Activated CD4-positive, alpha-beta memory T cell treated with anti-CD3 and anti-CD28 coated beads, Interleukin-2, amount 10 ng/mL, durations not matched to agents 7 days and 5 days (primary cell): ENCODE measurements around the gene SLC29A2. TPM values are rescaled to one million over a fixed set of nuclear protein-coding genes. Genes with fewer than 3 reads are reported as not detected.
"Not testable (repeated sequence)": the region's sequence is repeated elsewhere in the genome, so short reads cannot be mapped to it uniquely, and the experiment has no call there.

Source experiments
- CTCF ChIA-PET: fragments of 350-600 bp; sonication (Branson Sonifier 250); formaldehyde crosslinking; loops from one replicate; lab custom pipeline; 2021; ENCODE audit warnings: antibody characterized with exemption, inconsistent platforms; lab: Charles Lee
- POLR2A ChIA-PET: fragments of 350-600 bp; sonication (Branson Sonifier 250); formaldehyde crosslinking; loops from one replicate; lab custom pipeline; 2021; ENCODE audit warnings: antibody characterized with exemption; lab: Charles Lee
- DNase-seq: peaks from one replicate; pipeline ENCODE4 v3.0.0-alpha.2; 2020
- H3K27ac Mint-ChIP-seq: one replicate; pipeline ENCODE4 v1.8.0; 2021; ENCODE audit warnings: mild to moderate bottlenecking, mixed read lengths
- H3K27me3 Mint-ChIP-seq: one replicate; pipeline ENCODE4 v1.8.0; 2021; ENCODE audit warnings: mixed read lengths
- H3K36me3 Mint-ChIP-seq: one replicate; pipeline ENCODE4 v1.8.0; 2021; ENCODE audit warnings: low read depth, mixed read lengths
- H3K4me1 Mint-ChIP-seq: one replicate; pipeline ENCODE4 v1.8.0; 2021; ENCODE audit warnings: mixed read lengths
- H3K4me3 Mint-ChIP-seq: one replicate; pipeline ENCODE4 v1.8.0; 2021; ENCODE audit warnings: mild to moderate bottlenecking, mixed read lengths
- H3K9me3 Mint-ChIP-seq: one replicate; pipeline ENCODE4 v1.8.0; 2021; ENCODE audit warnings: mixed read lengths
- total RNA-seq, 2 experiments: library from RNA; stranded (reverse); gene quantifications; one replicate each; pipeline ENCODE4 v1.2.3, GENCODE V29; 2021

The SLC29A2 gene
- total RNA-seq, 2 experiments from 2014 or later = 8.4 to 9.0 TPM

GRCh38 chr11:66327171-66328030, 44.2 kb downstream of the SLC29A2 start:
- H3K4me3 Mint-ChIP-seq = no peak overlapping the region
- no peaks in the 10 kb centered on the region for H3K9me3 Mint-ChIP-seq
- ChIA-PET POLR2A (interaction anchor here (2.3 kb wide), 1 partner anchor 14 kb away, joined by 30 read pairs; no protein-coding TSS in a partner anchor), CTCF (interaction anchor here (3.9 kb wide), 1 partner anchor 15 kb away, joined by 44 read pairs; no protein-coding TSS in a partner anchor)
- H3K36me3 Mint-ChIP-seq = no peaks in the 10 kb centered on the region
- H3K27me3 Mint-ChIP-seq = no peaks in the 10 kb centered on the region
- H3K27ac Mint-ChIP-seq = peak overlapping the region; percentile 33
- DNase-seq = no peak
- H3K4me1 Mint-ChIP-seq = peaks cover 30% of the 10 kb centered on the region

- Mint-ChIP-seq H3K9me3 (no peaks in the 10 kb centered on the region), H3K4me1 (peaks cover 30% of the 10 kb centered on the region), H3K36me3 (no peaks in the 10 kb centered on the region), H3K27me3 (no peaks in the 10 kb centered on the region), H3K27ac (peak overlapping the region; percentile 21), H3K4me3 (no peak overlapping the region)
- POLR2A ChIA-PET = interaction anchor here (2.3 kb wide), 1 partner anchor 13 kb away, joined by 30 read pairs; no protein-coding TSS in a partner anchor
- CTCF ChIA-PET = interaction anchor here (3.9 kb wide), 1 partner anchor 14 kb away, joined by 44 read pairs; no protein-coding TSS in a partner anchor
- peak; percentile 40 for DNase-seq
Observed at GRCh38 chr11:66326261-66327111, 45.1 kb downstream of the SLC29A2 start.

GRCh38 chr11:66325263-66325671, 46.3 kb downstream of the SLC29A2 start:
- no peak overlapping the region for H3K4me3 Mint-ChIP-seq
- H3K27ac Mint-ChIP-seq = no peak overlapping the region
- ChIA-PET CTCF (interaction anchor here (3.9 kb wide), 1 partner anchor 13 kb away, joined by 44 read pairs; no protein-coding TSS in a partner anchor), POLR2A (interaction anchor here (2.3 kb wide), 1 partner anchor 12 kb away, joined by 30 read pairs; no protein-coding TSS in a partner anchor)
- H3K4me1 Mint-ChIP-seq = peaks cover 30% of the 10 kb centered on the region
- peaks cover under 1% of the 10 kb centered on the region for H3K27me3 Mint-ChIP-seq
- peaks cover 1% of the 10 kb centered on the region for H3K9me3 Mint-ChIP-seq
- H3K36me3 Mint-ChIP-seq = no peaks in the 10 kb centered on the region
- no peak for DNase-seq

- Mint-ChIP-seq H3K36me3 (no peaks in the 10 kb centered on the region), H3K4me1 (peaks cover 35% of the 10 kb centered on the region), H3K9me3 (peaks cover 5% of the 10 kb centered on the region), H3K27me3 (peaks cover 6% of the 10 kb centered on the region), H3K27ac (no peak overlapping the region), H3K4me3 (no peak overlapping the region)
- POLR2A ChIA-PET = interaction anchor here (0.7 to 0.9 kb wide), 2 partner anchors 12 to 13 kb away, joined by 3 to 6 read pairs; no protein-coding TSS in a partner anchor
- CTCF ChIA-PET = interaction anchor here (3.9 kb wide), 1 partner anchor 12 kb away, joined by 44 read pairs; no protein-coding TSS in a partner anchor
- no peak for DNase-seq
Observed at GRCh38 chr11:66324664-66325063, 46.9 kb downstream of the SLC29A2 start.

GRCh38 chr11:66323684-66324083, 47.9 kb downstream of the SLC29A2 start:
- POLR2A ChIA-PET = interaction anchor here (0.9 kb wide), 1 partner anchor 11 kb away, joined by 6 read pairs; no protein-coding TSS in a partner anchor
- no peaks in the 10 kb centered on the region for H3K36me3 Mint-ChIP-seq
- CTCF ChIA-PET = interaction anchor here (3.9 kb wide), 1 partner anchor 11 kb away, joined by 44 read pairs; no protein-coding TSS in a partner anchor
- no peak overlapping the region for H3K27ac Mint-ChIP-seq
- peaks cover 6% of the 10 kb centered on the region for H3K9me3 Mint-ChIP-seq
- H3K4me3 Mint-ChIP-seq = no peak overlapping the region
- H3K4me1 Mint-ChIP-seq = peaks cover 41% of the 10 kb centered on the region
- no peak for DNase-seq
- peaks cover 10% of the 10 kb centered on the region for H3K27me3 Mint-ChIP-seq

- no peak overlapping the region for H3K27ac Mint-ChIP-seq
- no peak overlapping the region for H3K4me3 Mint-ChIP-seq
- peaks cover 7% of the 10 kb centered on the region for H3K9me3 Mint-ChIP-seq
- H3K27me3 Mint-ChIP-seq = peaks cover 11% of the 10 kb centered on the region
- DNase-seq = no peak
- CTCF ChIA-PET = no interaction called here
- POLR2A ChIA-PET = no interaction called here
- H3K4me1 Mint-ChIP-seq = peaks cover 41% of the 10 kb centered on the region
- no peaks in the 10 kb centered on the region for H3K36me3 Mint-ChIP-seq
Observed at GRCh38 chr11:66322732-66323427, 48.7 kb downstream of the SLC29A2 start.

GRCh38 chr11:66321606-66322005, 50.0 kb downstream of the SLC29A2 start:
- POLR2A ChIA-PET = no interaction called here
- CTCF ChIA-PET = interaction anchor here (0.5 to 1.4 kb wide), 2 partner anchors 10 to 110 kb away, joined by 3 to 12 read pairs; no protein-coding TSS in a partner anchor
- Mint-ChIP-seq H3K4me3 (no peak overlapping the region), H3K27ac (no peak overlapping the region), H3K9me3 (peaks cover 7% of the 10 kb centered on the region), H3K27me3 (peaks cover 11% of the 10 kb centered on the region), H3K36me3 (no peaks in the 10 kb centered on the region), H3K4me1 (peaks cover 37% of the 10 kb centered on the region)
- no peak for DNase-seq

- H3K9me3 Mint-ChIP-seq, H3K36me3 Mint-ChIP-seq, H3K4me3 Mint-ChIP-seq, DNase-seq, POLR2A ChIA-PET, H3K27ac Mint-ChIP-seq, CTCF ChIA-PET: not testable (repeated sequence)
- H3K4me1 Mint-ChIP-seq = peaks cover 30% of the 10 kb centered on the region
- H3K27me3 Mint-ChIP-seq = peaks cover 11% of the 10 kb centered on the region
Observed at GRCh38 chr11:66320748-66321147, 50.8 kb downstream of the SLC29A2 start.

- H3K9me3 Mint-ChIP-seq, H3K4me3 Mint-ChIP-seq, H3K27ac Mint-ChIP-seq, CTCF ChIA-PET, POLR2A ChIA-PET, DNase-seq, H3K36me3 Mint-ChIP-seq: not testable (repeated sequence)
- H3K27me3 Mint-ChIP-seq = peaks cover 13% of the 10 kb centered on the region
- H3K4me1 Mint-ChIP-seq = peaks cover 27% of the 10 kb centered on the region
Observed at GRCh38 chr11:66320289-66320688, 51.3 kb downstream of the SLC29A2 start.

- no peak for DNase-seq
- H3K4me1 Mint-ChIP-seq = peaks cover 33% of the 10 kb centered on the region
- peaks cover 13% of the 10 kb centered on the region for H3K27me3 Mint-ChIP-seq
- peak overlapping the region; percentile 10 for H3K27ac Mint-ChIP-seq
- ChIA-PET CTCF (interaction anchor here (1.0 kb wide), 1 partner anchor 10 kb away, joined by 3 read pairs; no protein-coding TSS in a partner anchor), POLR2A (no interaction called here)
- H3K4me3 Mint-ChIP-seq = no peak overlapping the region
- no peaks in the 10 kb centered on the region for H3K36me3 Mint-ChIP-seq
- peaks cover 7% of the 10 kb centered on the region for H3K9me3 Mint-ChIP-seq
Observed at GRCh38 chr11:66318600-66318970, 53.0 kb downstream of the SLC29A2 start.

GRCh38 chr11:66317723-66318599, 53.6 kb downstream of the SLC29A2 start:
- ChIA-PET CTCF (interaction anchor here (1.0 kb wide), 1 partner anchor 11 kb away, joined by 3 read pairs; no protein-coding TSS in a partner anchor), POLR2A (no interaction called here)
- no peak for DNase-seq
- Mint-ChIP-seq H3K36me3 (no peaks in the 10 kb centered on the region), H3K4me3 (no peak overlapping the region), H3K9me3 (peaks cover 7% of the 10 kb centered on the region), H3K27me3 (peaks cover 13% of the 10 kb centered on the region), H3K4me1 (peaks cover 38% of the 10 kb centered on the region), H3K27ac (peak overlapping the region; percentile 56)
